ENCODE data around the gene TXNL4A.
"Not testable (repeated sequence)": the region's sequence is repeated elsewhere in the genome, so short reads cannot be mapped to it uniquely, and the experiment has no call there.

TXNL4A gene

DNA sequence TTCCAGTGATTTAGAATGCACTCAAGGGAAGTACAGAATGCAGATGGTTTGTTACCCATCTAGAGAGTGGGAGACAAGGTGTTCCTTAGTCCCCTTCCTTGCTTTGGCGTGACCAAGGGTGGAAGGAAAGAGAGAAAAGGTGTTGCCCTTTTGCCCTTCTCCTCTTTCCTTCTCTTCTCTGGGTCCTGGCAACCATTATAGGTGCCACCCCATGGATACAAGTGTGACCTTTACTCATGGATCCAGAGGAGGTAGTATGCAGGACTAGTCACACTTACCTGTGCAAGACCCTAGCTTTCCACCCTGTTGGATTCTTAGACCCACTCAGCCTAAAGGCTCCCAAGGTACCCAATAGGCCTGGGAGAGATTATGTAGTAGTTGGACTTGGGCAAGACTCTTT is 34.2 kb upstream of the TXNL4A start:
- Histone ChIP-seq H3K27ac (ENCODE audit: low read depth, low read length) (no peak overlapping the region), H3K79me2 (ENCODE audit: control insufficient read depth, low read length) (no peaks in the 10 kb centered on the region), H3K4me2 (ENCODE audit: low read length) (no peak overlapping the region), H3K9me2 (replicated peaks; ENCODE audit: control insufficient read depth, low read length) (no peaks in the 10 kb centered on the region), H3K9me3 (ENCODE audit: control insufficient read depth, insufficient read depth, low read length) (peaks cover 50% of the 10 kb centered on the region), H4K20me1 (ENCODE audit: control insufficient read depth, insufficient read depth, low read depth, low read length) (no peaks in the 10 kb centered on the region), H3K4me3 (ENCODE audit: low read length) (no peak overlapping the region), H3K36me3 (ENCODE audit: control insufficient read depth, low read length) (no peaks in the 10 kb centered on the region), H3K4me1 (ENCODE audit: control insufficient read depth, low read length) (no peaks in the 10 kb centered on the region), H3K27me3 (ENCODE audit: control insufficient read depth, low read length) (no peaks in the 10 kb centered on the region), H3F3A (ENCODE audit: control insufficient read depth, insufficient read depth) (no peaks in the 10 kb centered on the region)
- TF ChIP-seq CTCF (IDR thresholded peaks at IDR 0.05; ENCODE audit: low read depth, low read length, poor library complexity, severe bottlenecking) = no peak
- TF ChIP-seq EZH2phosphoT487 (IDR thresholded peaks at IDR 0.05; ENCODE audit: borderline replicate concordance, low read length) = no peak

- Histone ChIP-seq H3K36me3 (ENCODE audit: control insufficient read depth, low read length) (no peaks in the 10 kb centered on the region), H3K79me2 (ENCODE audit: control insufficient read depth, low read length) (no peaks in the 10 kb centered on the region), H3K9me3 (ENCODE audit: control insufficient read depth, insufficient read depth, low read length) (no peaks in the 10 kb centered on the region), H4K20me1 (ENCODE audit: control insufficient read depth, insufficient read depth, low read depth, low read length) (no peaks in the 10 kb centered on the region), H3K27ac (ENCODE audit: low read depth, low read length) (no peak overlapping the region), H3K4me3 (ENCODE audit: low read length) (no peak overlapping the region), H3K27me3 (ENCODE audit: control insufficient read depth, low read length) (no peaks in the 10 kb centered on the region), H3K4me2 (ENCODE audit: low read length) (no peak overlapping the region), H3F3A (ENCODE audit: control insufficient read depth, insufficient read depth) (no peaks in the 10 kb centered on the region), H3K4me1 (ENCODE audit: control insufficient read depth, low read length) (no peaks in the 10 kb centered on the region), H3K9me2 (replicated peaks; ENCODE audit: control insufficient read depth, low read length) (no peaks in the 10 kb centered on the region)
- TF ChIP-seq CTCF (IDR thresholded peaks at IDR 0.05; ENCODE audit: low read depth, low read length, poor library complexity, severe bottlenecking) (no peak), EZH2phosphoT487 (IDR thresholded peaks at IDR 0.05; ENCODE audit: borderline replicate concordance, low read length) (no peak)
Observed at GRCh38 chr18:80012714-80013113, 24.4 kb upstream of the TXNL4A start.

DNA sequence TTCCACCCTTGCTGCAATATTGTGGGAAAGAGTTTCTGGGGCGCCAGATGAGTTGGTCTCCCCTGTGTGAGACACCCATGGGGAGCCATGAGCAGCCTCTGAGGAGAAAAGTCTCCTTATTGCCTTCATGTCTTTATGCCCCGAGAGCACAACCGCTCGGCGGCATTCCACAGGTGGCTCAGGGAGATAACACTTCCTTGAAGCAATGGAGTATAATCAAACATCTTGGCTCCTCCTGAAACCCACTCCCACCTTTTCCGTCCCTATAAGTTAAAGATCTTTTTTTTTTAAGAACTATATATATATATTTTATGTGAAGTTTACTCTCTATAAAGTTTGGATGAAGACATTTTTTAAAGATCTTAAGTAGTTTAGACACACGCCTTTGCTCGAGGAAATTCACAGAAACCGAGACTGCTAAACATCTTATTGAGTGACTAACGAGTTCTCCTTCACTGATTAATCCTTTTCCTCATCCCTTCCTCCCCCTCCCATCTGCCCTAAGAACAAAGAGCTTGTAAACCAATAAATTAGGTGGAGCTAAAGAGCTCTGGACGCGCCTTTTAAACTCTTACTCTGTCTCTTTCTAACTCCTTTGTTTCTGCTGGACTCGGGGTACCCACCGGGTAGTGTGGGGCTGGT is 23.3 kb upstream of the TXNL4A start:
- H3K4me3 ChIP-seq (ENCODE audit: low read length); H4K20me1 ChIP-seq (ENCODE audit: control insufficient read depth, insufficient read depth, low read depth, low read length): not testable (repeated sequence)

GRCh38 chr18:80010551-80010906 is 22.2 kb upstream of the TXNL4A start:
- H3K79me2 ChIP-seq (ENCODE audit: control insufficient read depth, low read length) = no peaks in the 10 kb centered on the region
- TF ChIP-seq CTCF (IDR thresholded peaks at IDR 0.05; ENCODE audit: low read depth, low read length, poor library complexity, severe bottlenecking) (no peak), EZH2phosphoT487 (IDR thresholded peaks at IDR 0.05; ENCODE audit: borderline replicate concordance, low read length) (no peak)
- peaks cover 3% of the 10 kb centered on the region; the same call in 1 of the 2 replicates for H3K9me3 ChIP-seq (ENCODE audit: control insufficient read depth, insufficient read depth, low read length)
- no peaks in the 10 kb centered on the region for H3K9me2 ChIP-seq (replicated peaks; ENCODE audit: control insufficient read depth, low read length)
- H3K36me3 ChIP-seq (ENCODE audit: control insufficient read depth, low read length) = no peaks in the 10 kb centered on the region
- H3K4me1 ChIP-seq (ENCODE audit: control insufficient read depth, low read length) = no peaks in the 10 kb centered on the region
- H4K20me1 ChIP-seq (ENCODE audit: control insufficient read depth, insufficient read depth, low read depth, low read length) = no peaks in the 10 kb centered on the region
- no peak overlapping the region for H3K4me3 ChIP-seq (ENCODE audit: low read length)
- no peaks in the 10 kb centered on the region for H3K27me3 ChIP-seq (ENCODE audit: control insufficient read depth, low read length)
- H3F3A ChIP-seq (ENCODE audit: control insufficient read depth, insufficient read depth) = no peaks in the 10 kb centered on the region
- no peak overlapping the region for H3K4me2 ChIP-seq (ENCODE audit: low read length)
- no peak overlapping the region for H3K27ac ChIP-seq (ENCODE audit: low read depth, low read length)

More for the DNA sequence above, 23.3 kb upstream of the TXNL4A start:
- not testable (repeated sequence) for H3K4me1 ChIP-seq (ENCODE audit: control insufficient read depth, low read length); H3K9me3 ChIP-seq (ENCODE audit: control insufficient read depth, insufficient read depth, low read length); H3K79me2 ChIP-seq (ENCODE audit: control insufficient read depth, low read length); H3F3A ChIP-seq (ENCODE audit: control insufficient read depth, insufficient read depth); H3K27ac ChIP-seq (ENCODE audit: low read depth, low read length); H3K36me3 ChIP-seq (ENCODE audit: control insufficient read depth, low read length); H3K9me2 ChIP-seq (replicated peaks; ENCODE audit: control insufficient read depth, low read length); H3K27me3 ChIP-seq (ENCODE audit: control insufficient read depth, low read length); H3K4me2 ChIP-seq (ENCODE audit: low read length)
